Astrocyte of the hippocampus (primary cell): ENCODE results near the gene PCBP3.
"Not testable (repeated sequence)": the region's sequence is repeated elsewhere in the genome, so short reads cannot be mapped to it uniquely, and the experiment has no call there.

Source experiments
- DNase-seq: peaks from one replicate; pipeline ENCODE4 v3.0.0; 2011; ENCODE audit warnings: low read depth, low spot score

The PCBP3 gene

DNA sequence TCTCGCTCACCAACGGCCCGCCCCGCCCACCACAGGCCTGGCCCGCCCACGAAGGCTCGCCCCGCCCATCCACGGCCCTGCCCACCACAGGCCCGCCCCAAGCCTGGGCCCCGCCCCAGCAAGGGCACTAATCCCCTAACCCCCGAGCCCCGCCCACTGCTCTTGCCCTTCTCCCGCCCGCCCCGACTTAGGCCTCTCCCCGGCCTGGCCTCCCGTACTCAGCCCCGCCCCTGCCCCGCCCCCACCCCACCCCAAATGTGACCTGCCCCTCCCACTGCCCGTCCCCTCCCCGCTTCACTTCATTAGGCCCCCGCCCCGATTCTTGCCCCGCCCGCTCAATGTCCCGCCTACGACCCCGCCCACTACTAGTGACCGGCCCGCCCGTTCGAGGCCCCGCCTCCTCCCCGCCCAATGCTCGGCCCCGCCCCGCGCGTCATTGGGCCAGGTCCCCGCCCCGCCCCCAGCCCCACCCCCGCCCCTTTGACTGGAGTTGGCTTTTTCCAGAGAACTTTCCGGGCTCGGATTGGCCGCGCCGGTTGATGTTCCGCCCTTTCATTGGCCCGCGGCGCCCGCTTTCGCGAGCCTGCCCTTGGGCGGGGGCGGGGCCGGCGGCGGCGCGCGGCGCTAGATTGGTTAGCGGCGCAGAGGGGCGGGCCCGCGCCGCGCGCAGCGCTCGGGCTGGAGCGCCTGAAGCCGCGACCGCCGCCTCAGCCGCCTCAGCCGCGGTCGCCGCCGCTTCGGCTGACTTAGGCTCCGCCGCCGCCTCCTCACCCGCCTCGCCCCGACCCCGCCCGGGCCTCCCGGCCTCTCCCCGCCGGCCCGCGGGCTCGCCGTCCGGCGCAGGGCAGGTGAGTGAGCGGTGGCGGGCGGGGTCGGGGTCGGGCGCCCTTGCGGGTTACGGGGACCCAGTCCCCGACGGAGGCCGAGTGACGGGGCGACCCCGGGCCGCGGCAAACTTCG is at the start of gene PCBP3:
Gene PCBP3, plus strand, starts transcription at position 705 of the 960 bp plus-strand sequence. CDS start 206,361 bp downstream, outside the sequence.
- peak; percentile 95 for DNase-seq

DNA sequence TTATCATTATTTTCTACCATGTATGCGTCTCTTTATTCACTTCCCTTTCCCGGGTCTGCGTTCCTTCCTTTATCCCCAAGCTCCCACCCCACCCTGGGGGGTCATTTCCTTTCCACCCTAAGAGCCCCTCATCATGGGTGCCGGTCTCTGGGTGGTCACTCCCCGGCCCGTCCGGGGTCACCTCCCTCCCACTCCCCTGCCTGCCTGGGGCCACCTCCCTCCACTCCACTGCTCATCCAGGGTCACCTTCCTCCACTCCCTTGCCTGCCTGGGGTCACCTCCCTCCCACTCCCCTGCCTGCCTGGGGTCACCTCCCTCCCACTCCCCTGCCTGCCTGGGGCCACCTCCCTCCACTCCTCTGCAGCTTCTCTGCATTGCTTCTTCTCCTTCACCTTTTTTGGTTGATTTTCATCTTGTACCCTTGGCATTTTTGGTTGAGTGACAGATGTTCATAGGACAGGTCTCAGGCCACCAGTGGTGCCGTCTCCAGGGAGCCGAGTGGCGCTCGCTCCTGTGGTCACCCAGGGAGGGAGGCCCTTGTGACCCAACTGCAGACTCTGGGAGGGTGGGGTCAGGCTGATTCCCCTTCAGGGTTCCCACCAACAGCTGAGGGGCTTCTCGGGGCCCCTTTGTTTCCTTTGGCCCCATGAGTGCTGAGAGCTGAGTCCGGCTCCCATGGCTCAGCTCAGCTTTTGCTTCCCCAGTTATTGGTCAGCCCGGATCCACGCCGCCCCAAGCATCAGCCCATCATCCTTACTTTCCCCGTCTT is 48.6 kb upstream of the PCBP3 start:
- no peak for DNase-seq

DNA sequence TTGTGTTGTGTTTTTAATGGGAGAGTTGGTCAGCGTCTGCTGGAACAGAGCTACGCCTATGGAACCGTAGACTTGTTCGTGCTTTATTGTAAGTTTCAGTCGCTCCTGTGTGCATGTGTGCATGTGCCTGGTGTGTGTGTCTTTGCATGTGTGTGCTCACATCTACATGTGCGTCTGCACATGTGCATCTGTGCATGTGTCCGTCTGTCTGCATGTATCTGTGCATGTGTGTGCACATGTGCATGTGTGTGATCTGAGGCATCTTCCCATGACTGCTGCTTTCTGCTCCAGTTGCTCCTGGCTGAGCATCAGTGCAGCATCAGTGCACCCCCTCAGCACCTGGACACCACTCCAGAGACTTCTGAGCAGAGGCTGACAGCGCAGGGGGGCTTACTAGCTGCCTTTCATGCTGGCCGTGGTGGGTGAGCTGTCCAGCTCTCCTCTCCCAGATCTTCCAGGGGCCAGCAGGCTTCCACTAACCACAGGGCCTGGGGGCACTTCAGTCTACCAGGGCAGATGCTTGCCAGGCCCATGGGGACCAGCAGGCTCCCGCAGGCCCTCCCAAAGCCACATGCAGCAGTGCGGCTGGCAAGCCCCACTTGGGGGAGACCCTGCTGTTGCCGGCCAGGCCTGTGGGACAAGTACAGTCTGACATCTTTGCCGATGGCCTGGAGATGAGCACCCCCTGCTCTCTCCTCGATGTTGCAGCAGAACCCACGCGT is 47.8 kb upstream of the PCBP3 start:
- no peak for DNase-seq

DNA sequence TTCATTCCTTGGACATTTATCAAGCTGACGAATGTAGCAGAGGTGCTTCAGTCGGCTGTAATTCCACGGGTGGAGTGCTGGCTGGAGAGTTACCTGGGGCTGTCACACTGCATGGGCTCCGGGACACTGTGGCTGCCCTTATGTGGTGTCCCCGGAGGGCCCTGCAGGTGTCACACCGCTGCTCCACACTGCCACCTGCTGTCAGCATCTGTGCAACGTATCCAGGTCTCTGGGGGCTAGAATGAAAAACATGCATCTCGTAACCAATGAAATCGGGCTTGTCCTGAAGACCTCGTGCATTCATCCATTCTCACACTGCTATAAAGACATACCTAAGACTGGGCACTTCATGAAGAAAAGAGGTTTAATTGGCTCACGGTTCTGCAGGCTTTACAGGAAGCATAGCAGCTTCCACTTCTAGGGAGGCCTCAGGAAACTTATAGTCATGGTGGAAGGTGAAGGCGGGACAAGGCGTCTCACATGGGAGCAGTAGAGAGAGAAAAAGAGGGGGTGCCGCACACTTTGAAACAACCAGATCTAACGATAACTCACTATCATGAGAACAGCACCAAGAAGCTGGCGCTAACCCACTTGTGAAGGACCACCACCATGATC is 46.7 kb upstream of the PCBP3 start:
- DNase-seq: peak; percentile 65

DNA sequence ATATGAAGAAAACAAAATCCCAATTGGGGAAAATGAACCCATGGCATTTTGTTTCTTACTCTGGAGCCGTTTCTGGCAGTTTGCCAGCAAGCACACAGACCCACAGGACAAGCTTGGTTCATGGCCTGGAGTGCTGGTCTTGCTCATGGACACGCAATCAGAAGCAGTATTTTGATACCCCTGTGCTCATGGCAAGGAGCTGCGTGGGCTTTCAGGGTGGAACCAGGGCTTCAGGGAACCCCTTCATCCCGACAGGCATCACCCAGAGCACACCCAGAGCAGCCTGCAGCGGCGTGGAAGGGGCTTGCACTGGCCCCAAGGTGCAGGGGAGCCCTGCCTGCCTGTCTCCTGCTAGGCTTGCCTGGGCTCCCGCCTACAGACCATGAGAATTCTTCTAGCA is 45.4 kb upstream of the PCBP3 start:
- no peak for DNase-seq

DNA sequence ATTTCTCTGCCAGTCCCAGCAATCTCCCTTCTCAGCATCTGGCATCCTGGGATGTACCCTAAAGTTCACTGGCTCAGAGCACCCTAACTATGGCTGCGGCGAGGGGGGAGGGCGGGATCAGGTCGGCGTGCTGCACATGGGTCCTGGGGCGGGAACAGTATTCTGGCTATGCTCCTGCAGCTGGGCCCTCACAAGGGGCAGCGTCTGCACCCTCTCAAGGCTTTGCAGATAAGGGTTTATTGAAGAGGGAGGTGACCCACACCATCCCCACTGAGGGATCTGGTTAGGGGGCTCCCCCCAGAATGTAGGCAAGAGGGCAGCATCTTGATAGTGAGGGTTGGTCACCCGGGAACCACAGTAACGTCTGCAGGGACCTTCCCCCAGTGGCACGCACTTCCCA is 44.9 kb upstream of the PCBP3 start:
- DNase-seq: no peak

DNA sequence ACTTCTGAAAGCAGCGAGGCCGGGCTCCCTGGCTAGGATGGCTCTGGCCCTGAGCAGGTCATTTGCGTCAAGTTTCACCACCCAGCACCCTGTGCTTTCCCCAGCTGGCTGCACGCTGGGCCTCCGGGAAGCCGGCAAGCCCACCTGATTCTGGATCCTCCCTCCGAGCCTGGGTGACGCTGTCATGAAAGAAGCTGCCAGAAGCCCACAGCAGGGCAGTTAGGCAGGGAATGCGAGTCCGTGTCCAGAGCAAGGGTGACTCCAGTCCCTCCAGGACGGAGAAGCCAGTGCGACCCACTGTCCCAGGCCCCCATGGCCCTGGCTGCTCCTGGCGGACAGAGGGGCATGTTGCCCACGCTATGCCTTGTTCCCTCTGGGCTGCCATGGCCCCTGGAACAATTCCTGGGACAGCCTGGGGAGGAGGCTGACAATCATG is 44.4 kb upstream of the PCBP3 start:
- no peak for DNase-seq

DNA sequence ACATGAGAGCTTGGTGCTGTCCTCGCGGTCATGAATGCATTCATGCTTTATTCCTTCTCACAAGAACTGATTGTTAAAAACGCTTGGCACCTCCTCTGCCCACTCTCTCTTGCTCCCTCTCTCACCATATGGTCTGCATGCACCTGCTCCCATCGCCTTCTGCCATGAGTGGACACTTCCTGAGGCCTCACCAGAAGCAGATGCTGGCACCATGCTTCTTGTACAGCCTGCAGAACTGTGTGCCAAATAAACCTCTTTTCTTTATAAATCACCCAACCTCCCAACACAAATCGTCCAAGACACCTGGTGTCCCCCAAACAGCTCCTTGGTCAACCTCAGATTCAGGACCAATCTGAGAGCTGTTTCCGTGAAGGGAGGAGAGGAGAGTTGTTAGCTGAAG is 43.3 kb upstream of the PCBP3 start:
- no peak for DNase-seq

DNA sequence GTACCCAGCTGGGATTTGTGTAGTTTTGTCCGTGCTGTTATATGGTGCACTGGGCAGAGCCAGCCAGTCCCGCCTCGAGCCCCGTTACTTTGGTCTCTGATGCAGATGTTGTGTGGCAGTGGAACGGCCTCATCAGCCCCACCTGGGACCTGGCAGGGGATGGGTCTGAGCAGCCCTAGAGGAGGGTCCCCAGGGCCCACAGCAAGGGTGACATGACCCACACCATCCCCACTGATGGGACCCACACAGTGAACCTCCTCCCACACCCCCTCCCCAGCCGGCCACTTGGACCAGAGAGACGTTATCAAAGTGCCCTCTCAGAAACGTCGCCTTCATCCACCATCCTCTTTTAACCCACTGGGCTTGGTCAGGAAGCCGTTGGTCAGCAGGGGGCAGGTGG is 42.0 kb upstream of the PCBP3 start:
- no peak for DNase-seq

DNA sequence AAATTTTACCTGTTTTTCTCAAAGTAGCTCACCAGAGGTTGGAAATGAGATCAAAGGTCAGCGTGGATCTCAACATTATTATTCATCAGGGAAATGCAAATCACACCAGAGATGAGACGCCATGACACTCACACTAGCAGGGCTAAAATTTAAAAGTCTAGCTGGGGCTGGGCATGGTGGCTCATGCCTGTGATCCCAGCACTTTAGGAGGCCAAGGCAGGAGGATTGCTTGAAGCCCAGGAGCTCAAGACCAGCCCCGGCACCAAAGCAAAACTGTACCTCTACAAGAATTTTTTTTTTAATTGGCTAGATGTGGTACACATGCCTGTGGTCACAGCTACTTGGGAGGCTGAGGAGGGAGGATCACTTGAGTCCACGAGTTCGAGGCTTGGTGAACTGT is 41.4 kb upstream of the PCBP3 start:
- no peak for DNase-seq

DNA sequence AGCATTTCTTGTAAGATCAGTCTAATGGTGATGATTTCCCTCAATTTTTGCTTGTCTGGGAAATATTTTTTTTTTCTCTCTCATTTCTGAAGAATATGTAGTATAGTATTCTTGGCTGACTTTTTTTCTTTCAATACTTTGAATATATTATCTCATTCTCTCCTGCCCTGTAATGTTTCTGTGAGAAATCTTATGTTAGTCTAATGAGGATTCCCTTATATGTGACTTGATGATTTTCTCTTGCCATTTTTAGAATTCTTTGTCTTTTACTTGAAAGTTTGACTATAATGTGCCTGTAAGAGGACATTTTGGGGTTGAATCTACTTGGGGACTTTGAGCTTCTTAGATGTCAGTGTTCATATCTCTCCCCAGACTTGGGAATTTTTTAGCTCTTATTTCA is 40.0 kb upstream of the PCBP3 start:
- DNase-seq: no peak

DNA sequence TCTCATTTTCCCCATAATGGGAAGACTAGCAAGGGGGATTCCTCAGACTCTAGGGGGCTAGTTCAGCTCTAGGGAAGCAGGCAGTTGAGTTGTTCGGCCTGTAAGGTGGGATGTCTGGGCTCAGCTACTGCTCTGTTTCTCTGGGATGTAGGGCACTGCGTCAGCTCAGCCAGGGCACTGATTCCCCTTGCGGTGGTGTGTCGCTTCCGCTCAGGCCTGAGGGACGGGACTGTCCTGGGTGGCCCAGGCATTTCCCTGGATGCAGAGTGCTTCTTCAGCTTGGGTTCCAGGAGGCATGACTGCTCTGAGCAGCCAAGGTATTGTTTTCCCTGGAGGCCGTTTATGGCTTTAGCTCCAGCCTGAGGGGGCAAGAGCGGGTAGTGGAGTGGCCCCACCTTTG is 38.8 kb upstream of the PCBP3 start:
- DNase-seq: not testable (repeated sequence)

DNA sequence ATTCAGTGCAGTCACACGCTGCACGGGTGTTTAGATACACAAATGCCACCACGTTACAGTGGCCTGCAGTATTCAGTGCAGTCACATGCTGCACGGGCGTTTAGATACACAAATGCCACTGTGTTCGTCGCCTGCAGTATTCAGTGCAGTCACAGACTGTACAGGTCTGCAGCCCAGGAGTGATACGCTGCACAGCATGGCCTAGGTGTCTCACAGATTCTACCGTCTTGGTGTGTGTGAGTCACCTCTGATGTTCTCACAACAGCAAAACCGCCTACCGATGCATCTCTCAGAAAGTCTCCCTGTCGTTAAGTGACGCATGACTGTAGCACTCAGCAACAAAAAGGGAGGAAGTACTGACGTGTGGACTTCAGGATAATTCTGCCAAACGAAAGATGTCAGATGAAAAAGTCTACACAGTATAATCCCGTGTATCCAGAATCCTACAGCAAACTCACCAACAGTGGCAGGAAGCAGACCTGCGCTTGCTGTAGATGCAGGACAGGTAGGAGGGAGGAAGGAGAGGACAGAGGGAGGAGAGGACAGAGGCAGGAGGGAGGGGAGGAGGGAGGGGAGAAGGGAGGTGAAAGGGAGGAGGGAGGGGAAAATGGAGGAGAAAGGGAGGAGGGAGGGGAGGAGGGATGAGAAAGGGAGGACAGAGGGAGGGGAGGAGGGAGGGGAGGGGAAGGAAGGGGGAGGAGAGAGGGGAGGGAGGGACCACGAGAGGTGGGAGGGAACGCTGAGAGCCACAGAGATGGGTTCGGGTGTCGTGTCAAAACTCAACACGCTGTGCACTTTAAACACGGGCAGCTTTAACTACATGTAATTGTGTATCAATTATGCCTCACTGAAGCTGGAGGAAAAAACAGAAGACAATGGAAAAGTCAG is 36.3 kb upstream of the PCBP3 start:
- no peak for DNase-seq

DNA sequence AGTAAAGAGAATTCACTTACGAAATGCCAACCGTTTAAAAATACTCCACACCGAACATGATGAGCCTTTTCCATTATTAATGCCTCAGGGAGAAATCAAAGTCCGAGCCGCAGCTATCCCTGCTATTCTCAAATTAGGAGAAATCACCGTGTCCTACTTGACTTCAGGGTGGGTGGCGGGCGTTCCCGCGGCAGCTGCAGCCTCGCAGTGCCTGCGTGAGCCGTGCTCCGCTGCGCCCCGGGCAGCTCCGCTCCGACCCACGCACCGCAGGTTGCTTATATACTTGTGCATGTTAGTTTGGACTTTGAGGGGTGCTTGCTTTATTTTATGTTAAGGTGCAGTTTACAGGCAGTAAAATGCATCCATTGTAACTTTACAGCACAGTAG is 35.6 kb upstream of the PCBP3 start:
- no peak for DNase-seq

DNA sequence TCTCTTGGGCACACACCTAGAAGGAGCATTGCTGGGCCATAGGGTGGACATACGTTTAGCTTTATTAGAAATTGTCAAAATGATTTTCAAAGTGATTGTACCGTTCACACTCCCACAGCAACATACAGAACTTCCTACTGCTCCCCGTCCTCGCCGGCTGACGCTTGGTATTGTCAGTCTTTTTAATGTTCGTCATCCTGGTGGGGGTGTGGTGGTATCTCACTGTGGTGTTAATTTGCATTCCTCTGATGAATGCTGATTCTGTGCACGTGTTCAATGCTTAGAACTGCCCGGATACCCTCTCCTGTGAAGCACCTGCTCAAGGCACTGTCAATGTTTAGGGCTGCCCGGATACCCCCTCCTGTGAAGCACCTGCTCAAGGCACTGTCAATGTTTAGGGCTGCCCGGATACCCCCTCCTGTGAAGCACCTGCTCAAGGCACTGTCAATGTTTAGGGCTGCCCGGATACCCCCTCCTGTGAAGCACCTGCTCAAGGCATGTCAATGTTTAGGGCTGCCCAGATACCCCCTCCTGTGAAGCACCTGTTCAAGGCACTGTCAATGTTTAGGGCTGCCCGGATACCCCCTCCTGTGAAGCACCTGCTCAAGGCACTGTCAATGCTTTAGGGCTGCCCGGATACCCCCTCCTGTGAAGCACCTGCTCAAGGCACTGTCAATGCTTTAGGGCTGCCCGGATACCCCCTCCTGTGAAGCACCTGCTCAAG is 34.6 kb upstream of the PCBP3 start:
- not testable (repeated sequence) for DNase-seq

DNA sequence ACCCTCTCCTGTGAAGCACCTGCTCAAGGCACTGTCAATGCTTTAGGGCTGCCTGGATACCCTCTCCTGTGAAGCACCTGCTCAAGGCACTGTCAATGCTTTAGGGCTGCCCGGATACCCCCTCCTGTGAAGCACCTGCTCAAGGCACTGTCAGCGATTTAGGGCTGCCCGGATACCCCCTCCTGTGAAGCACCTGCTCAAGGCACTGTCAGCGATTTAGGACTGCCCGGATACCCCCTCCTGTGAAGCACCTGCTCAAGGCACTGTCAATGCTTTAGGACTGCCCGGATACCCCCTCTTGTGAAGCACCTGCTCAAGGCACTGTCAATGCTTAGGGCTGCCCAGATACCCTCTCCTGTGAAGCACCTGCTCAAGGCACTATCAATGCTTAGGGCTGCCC is 33.9 kb upstream of the PCBP3 start:
- not testable (repeated sequence) for DNase-seq

DNA sequence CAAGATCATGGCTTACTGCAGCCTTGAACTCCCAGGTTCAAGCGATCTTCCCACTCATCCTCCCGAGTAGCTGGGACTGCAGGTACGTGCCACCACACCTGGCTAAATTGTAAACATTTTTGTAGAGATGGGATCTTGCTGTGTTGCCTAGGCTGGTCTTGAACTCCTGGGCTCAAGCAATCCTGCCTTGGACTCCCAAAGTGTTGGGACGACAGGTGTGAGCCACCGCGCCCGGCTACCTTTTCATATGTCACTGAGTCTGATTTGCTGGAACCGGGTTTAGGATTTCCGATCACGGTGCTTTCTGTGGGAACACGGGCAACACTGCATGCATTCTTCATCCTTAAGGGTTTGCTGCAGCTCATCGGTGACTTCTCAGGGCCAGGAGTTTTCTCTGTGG is 32.2 kb upstream of the PCBP3 start:
- DNase-seq: no peak

DNA sequence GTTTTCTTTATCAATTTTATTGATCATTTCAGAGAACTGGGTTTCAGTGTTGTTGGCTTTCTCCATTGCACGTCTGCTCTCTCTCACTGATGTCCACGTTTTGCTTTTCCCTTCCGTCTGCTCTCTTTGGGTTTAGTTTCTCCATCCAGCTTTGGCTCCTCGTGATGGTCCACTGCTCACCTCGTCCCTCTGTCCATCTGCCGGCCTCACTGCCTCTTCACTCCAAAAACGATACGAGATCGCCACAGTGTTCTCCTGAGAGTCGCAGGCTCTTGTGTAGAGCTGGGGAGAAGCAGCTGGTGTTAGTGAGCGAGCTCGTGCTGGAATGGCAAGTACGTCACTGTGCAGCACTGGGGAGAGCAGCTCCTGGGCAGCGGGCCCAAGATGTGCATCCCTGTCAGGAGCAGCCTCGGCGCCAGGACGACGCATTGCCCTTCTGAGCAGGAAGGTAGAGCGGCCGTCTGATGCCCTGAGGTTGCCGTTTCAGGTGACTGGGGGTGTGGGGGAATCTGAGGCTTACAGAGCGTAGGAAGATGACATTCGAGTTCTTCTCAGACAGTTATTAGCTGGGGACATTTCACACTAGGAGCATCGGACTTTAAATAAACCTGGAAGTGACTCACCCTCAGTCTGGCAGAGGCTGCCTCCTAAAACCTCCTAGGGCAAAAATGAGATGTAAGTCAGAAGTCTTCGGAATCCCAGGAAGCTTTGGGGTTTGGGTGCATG is 31.4 kb upstream of the PCBP3 start:
- DNase-seq: peak; percentile 39

DNA sequence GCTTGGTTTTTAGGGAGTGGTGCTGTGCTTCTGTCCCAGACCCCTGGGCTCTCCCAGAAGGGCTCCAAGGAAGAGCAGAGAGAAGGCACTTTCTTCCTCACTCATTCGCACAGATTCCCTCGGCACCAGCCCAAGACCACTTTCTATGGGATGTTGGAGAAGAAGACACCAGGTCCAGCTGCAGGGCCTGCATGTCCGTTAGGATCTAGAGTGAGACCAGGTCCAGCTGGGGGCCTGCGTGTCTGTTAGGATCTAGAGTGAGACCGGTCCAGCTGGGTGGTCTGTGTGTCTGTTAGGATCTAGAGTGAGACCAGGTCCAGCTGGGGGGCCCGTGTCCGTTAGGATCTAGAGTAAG is 30.9 kb upstream of the PCBP3 start:
- not testable (repeated sequence) for DNase-seq
